Suprapubic skin (tissue), 4 donors: ENCODE results near the gene CREB3L4. TPM values are rescaled to one million over a fixed set of nuclear protein-coding genes. Genes with fewer than 3 reads are reported as not detected.

ENCODE experiments used
- DNase-seq, 2 donors: peaks; one replicate each; pipeline ENCODE4 v3.0.0-alpha.2; 2019; ENCODE audit warnings: low spot score in 2 of 2
- H3K27ac ChIP-seq: fragments of 200-600 bp; sonication (generic); one replicate; pipeline ENCODE4 v1.5.1; 2019
- H3K27me3 ChIP-seq: fragments of 200-600 bp; sonication (generic); one replicate; pipeline ENCODE4 v1.5.1; 2019
- H3K36me3 ChIP-seq: fragments of 200-600 bp; sonication (generic); one replicate; pipeline ENCODE4 v1.5.1; 2019
- H3K4me1 ChIP-seq: fragments of 200-600 bp; sonication (generic); one replicate; pipeline ENCODE4 v1.5.1; 2019
- H3K4me3 ChIP-seq: fragments of 200-600 bp; sonication (generic); one replicate; pipeline ENCODE4 v1.5.1; 2019; ENCODE audit warnings: mild to moderate bottlenecking
- H3K9me3 ChIP-seq: fragments of 200-600 bp; sonication (generic); one replicate; pipeline ENCODE4 v1.5.1; 2019
- CTCF ChIP-seq, 2 donors: fragments of 200-600 bp in 1 of 2; fragments of 450-650 bp in 1 of 2; sonication (generic) in 1 of 2; IDR thresholded peaks; one replicate each; pipeline ENCODE4 v1.5.1; 2016 to 2019; ENCODE audit warnings: antibody characterized with exemption in 2 of 2, mild to moderate bottlenecking in 1 of 2, moderate library complexity in 1 of 2
- EP300 ChIP-seq: sonication (generic); formaldehyde crosslinking; IDR thresholded peaks from one replicate; pipeline ENCODE4 v1.6.1; 2017; ENCODE audit warnings: antibody characterized with exemption
- POLR2A ChIP-seq, 2 donors: fragments of 450-650 bp; IDR thresholded peaks; one replicate each; pipeline ENCODE4 v1.6.1; 2017; ENCODE audit warnings: antibody characterized with exemption in 2 of 2, mild to moderate bottlenecking in 2 of 2, moderate library complexity in 2 of 2
- POLR2AphosphoS5 ChIP-seq, 3 donors: sonication (generic); formaldehyde crosslinking; IDR thresholded peaks; one replicate each; pipeline ENCODE4 v1.6.1; 2017; ENCODE audit warnings: antibody characterized with exemption in 3 of 3
- WGBS: methylation state at CpG from one replicate; pipeline ENCODE4 v1.1.5; 2018; 5-methylcytosine and 5-hydroxymethylcytosine counted together
- total RNA-seq, 4 donors: library from RNA; depleted of rRNA; stranded (reverse); fragments of >200 nt; gene quantifications; one replicate each; pipeline ENCODE4 v1.1.0, GENCODE V29; 2016

The CREB3L4 gene
- total RNA-seq, 4 donors from 2014 or later: 16.6 to 41.0 (median 20.3) TPM

- no peaks in the 10 kb centered on the region for H3K9me3 ChIP-seq
- H3K27me3 ChIP-seq: no peaks in the 10 kb centered on the region
- DNase-seq: no peak
- no peak overlapping the region for H3K4me3 ChIP-seq
- peaks cover 33% of the 10 kb centered on the region for H3K36me3 ChIP-seq
- H3K27ac ChIP-seq: no peak overlapping the region
- TF ChIP-seq POLR2A (IDR thresholded peaks at IDR 0.05): no peak
- no peak for TF ChIP-seq CTCF (IDR thresholded peaks at IDR 0.05)
- no peak for TF ChIP-seq POLR2AphosphoS5 (IDR thresholded peaks at IDR 0.05)
- TF ChIP-seq EP300: no peak
- peaks cover 11% of the 10 kb centered on the region for H3K4me1 ChIP-seq
- WGBS: 52% methylated on average over 4 of the region's 4 CpGs
Measured at GRCh38 chr1:153928791-153929341, 38.8 kb upstream of the CREB3L4 start.

- no peaks in the 10 kb centered on the region for H3K9me3 ChIP-seq
- DNase-seq: no peak
- 87% methylated on average over 5 of the region's 5 CpGs for whole genome bisulfite sequencing
- peaks cover 7% of the 10 kb centered on the region for H3K4me1 ChIP-seq
- no peaks in the 10 kb centered on the region for H3K27me3 ChIP-seq
- peaks cover 38% of the 10 kb centered on the region for H3K36me3 ChIP-seq
- TF ChIP-seq EP300 (no peak), POLR2AphosphoS5 (IDR thresholded peaks at IDR 0.05) (no peak), CTCF (IDR thresholded peaks at IDR 0.05) (no peak), POLR2A (IDR thresholded peaks at IDR 0.05) (no peak)
- H3K27ac ChIP-seq: no peak overlapping the region
- no peak overlapping the region for H3K4me3 ChIP-seq
Measured at GRCh38 chr1:153929426-153929825, 38.3 kb upstream of the CREB3L4 start.

- WGBS: 90% methylated on average over 13 of the region's 14 CpGs
- H3K27ac ChIP-seq: no peak overlapping the region
- peaks cover 46% of the 10 kb centered on the region for H3K36me3 ChIP-seq
- no peak for DNase-seq
- TF ChIP-seq POLR2A (IDR thresholded peaks at IDR 0.05) (no peak), CTCF (IDR thresholded peaks at IDR 0.05) (no peak), POLR2AphosphoS5 (IDR thresholded peaks at IDR 0.05) (no peak), EP300 (no peak)
- H3K4me3 ChIP-seq: no peak overlapping the region
- H3K27me3 ChIP-seq: no peaks in the 10 kb centered on the region
- no peaks in the 10 kb centered on the region for H3K9me3 ChIP-seq
- peaks cover 7% of the 10 kb centered on the region for H3K4me1 ChIP-seq
Measured at GRCh38 chr1:153929981-153930948, 37.4 kb upstream of the CREB3L4 start.

GRCh38 chr1:153932156-153933131, 35.3 kb upstream of the CREB3L4 start:
- 90% methylated on average over 16 of the region's 18 CpGs for WGBS
- TF ChIP-seq EP300: no peak
- TF ChIP-seq CTCF (IDR thresholded peaks at IDR 0.05): no peak
- no peak for TF ChIP-seq POLR2AphosphoS5 (IDR thresholded peaks at IDR 0.05)
- TF ChIP-seq POLR2A (IDR thresholded peaks at IDR 0.05): no peak
- H3K4me1 ChIP-seq: peaks cover 7% of the 10 kb centered on the region
- H3K27me3 ChIP-seq: no peaks in the 10 kb centered on the region
- DNase-seq: no peak
- peaks cover 68% of the 10 kb centered on the region for H3K36me3 ChIP-seq
- H3K9me3 ChIP-seq: no peaks in the 10 kb centered on the region
- H3K27ac ChIP-seq: no peak overlapping the region
- no peak overlapping the region for H3K4me3 ChIP-seq
